GM18508 (cell line): ENCODE results near the gene GPRASP1.

Experiments
- ATAC-seq: cut with Tn5 transposase; IDR thresholded peaks from one replicate; pipeline ENCODE4 v1.9.1; 2021; ENCODE audit warnings: moderate number of reproducible peaks; ENCODE audit not compliant: insufficient read depth, unreplicated experiment

The GPRASP1 gene

DNA sequence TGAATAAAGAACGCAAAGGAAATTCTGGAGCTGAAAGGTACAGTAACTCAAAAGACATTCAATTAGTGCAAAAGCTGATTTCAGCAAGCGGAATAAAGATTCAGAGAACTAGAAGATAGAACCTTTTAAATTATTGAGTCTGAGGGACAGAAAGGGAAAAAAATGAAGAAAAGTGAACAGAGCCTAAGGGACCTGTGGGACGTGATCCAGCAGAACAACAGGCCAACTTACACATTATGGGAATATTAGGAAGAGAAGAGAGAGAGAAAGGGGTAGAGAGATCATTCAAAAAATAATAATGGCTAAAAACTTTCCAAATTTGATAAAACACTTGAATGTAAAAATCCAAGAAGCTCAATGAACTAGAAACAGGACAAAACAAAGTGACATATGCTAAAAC is 43.5 kb downstream of the GPRASP1 start:
- no peak for ATAC-seq

GRCh38 chrX:102696306-102696705 is 45.0 kb downstream of the GPRASP1 start:
- ATAC-seq, result no peak

- ATAC-seq, result no peak
Measured at GRCh38 chrX:102697494-102697893, 46.2 kb downstream of the GPRASP1 start.
